Esophagus squamous epithelium (tissue), 4 donors: ENCODE results near the gene ITPR3.
"Not testable (repeated sequence)": the region's sequence is repeated elsewhere in the genome, so short reads cannot be mapped to it uniquely, and the experiment has no call there.

Source experiments
- POLR2A ChIP-seq, 4 donors: fragments of 450-650 bp; IDR thresholded peaks; one replicate each; pipeline ENCODE4 v1.6.1; 2017; ENCODE audit warnings: antibody characterized with exemption in 4 of 4, mild to moderate bottlenecking in 4 of 4, moderate library complexity in 3 of 4
- TF ChIP-seq, protein P1 (sequence below), 6 experiments: fragments of 450-650 bp in 4 of 6; fragments of 200-600 bp in 2 of 6; sonication (generic) in 2 of 6; IDR thresholded peaks; one replicate each; pipeline ENCODE4 v1.5.1; 2016 to 2019; ENCODE audit warnings: antibody characterized with exemption in 6 of 6, mild to moderate bottlenecking in 4 of 6, moderate library complexity in 4 of 6

DNA sequence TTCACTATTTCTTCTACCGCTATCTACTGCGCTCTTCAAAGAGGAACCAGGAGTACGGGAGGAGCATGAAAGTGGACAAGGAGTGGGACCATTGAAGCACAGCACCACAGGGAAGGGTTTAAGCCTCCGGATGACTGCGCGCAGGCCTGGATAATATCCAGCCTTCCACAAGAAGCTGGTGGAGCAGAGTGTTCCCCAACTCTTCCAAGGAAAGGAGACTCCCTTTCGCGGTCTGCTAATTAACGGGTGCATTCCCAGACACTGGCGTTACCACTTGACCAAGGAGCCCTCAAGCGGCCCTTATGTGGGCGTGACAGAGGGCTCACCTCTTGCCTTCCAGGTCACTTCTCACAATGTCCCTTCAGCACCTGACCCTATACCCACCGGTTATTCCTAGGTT, 10.4 kb downstream of the ITPR3 start:
- TF ChIP-seq, protein P1, sequence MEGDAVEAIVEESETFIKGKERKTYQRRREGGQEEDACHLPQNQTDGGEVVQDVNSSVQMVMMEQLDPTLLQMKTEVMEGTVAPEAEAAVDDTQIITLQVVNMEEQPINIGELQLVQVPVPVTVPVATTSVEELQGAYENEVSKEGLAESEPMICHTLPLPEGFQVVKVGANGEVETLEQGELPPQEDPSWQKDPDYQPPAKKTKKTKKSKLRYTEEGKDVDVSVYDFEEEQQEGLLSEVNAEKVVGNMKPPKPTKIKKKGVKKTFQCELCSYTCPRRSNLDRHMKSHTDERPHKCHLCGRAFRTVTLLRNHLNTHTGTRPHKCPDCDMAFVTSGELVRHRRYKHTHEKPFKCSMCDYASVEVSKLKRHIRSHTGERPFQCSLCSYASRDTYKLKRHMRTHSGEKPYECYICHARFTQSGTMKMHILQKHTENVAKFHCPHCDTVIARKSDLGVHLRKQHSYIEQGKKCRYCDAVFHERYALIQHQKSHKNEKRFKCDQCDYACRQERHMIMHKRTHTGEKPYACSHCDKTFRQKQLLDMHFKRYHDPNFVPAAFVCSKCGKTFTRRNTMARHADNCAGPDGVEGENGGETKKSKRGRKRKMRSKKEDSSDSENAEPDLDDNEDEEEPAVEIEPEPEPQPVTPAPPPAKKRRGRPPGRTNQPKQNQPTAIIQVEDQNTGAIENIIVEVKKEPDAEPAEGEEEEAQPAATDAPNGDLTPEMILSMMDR (IDR thresholded peaks at IDR 0.05), result not testable (repeated sequence)
- TF ChIP-seq POLR2A (IDR thresholded peaks at IDR 0.05), result not testable (repeated sequence)
